WTC11 (cell line): Measurements from ENCODE around the gene ZNF30. TPM values are rescaled to one million over a fixed set of nuclear protein-coding genes. Genes with fewer than 3 reads are reported as not detected.

Source experiments
- ATAC-seq: fragments of 200-7000 bp; cut with Tn5 transposase; 2 replicates; pipeline ENCODE4 v1.10.0; 2021; ENCODE audit warnings: mild to moderate bottlenecking, moderate library complexity
- CTCF ChIA-PET: fragments of 300-600 bp; sonication (Branson Sonifier 250); formaldehyde crosslinking; loops from one replicate; lab custom pipeline; 2021; ENCODE audit warnings: antibody characterized with exemption; lab: Charles Lee
- POLR2A ChIA-PET: fragments of 350-600 bp; sonication (Branson Sonifier 250); formaldehyde crosslinking; loops from one replicate; lab custom pipeline; 2021; ENCODE audit warnings: antibody characterized with exemption; lab: Charles Lee
- DNase-seq: peaks from one replicate; pipeline ENCODE4 v3.0.0; 2021; ENCODE audit warnings: low spot score
- H3K27ac Mint-ChIP-seq: 2 replicates; pipeline ENCODE4 v1.8.0; 2021; ENCODE audit warnings: mixed read lengths
- H3K27me3 Mint-ChIP-seq: 2 replicates; pipeline ENCODE4 v1.8.0; 2021; ENCODE audit warnings: low read depth, mild to moderate bottlenecking, moderate library complexity, mixed read lengths
- H3K36me3 Mint-ChIP-seq: 2 replicates; pipeline ENCODE4 v1.8.0; 2021; ENCODE audit warnings: mixed read lengths
- H3K4me1 Mint-ChIP-seq: 2 replicates; pipeline ENCODE4 v1.8.0; 2022; ENCODE audit warnings: mixed read lengths
- H3K4me3 Mint-ChIP-seq: 2 replicates; pipeline ENCODE4 v1.8.0; 2021; ENCODE audit warnings: mild to moderate bottlenecking, moderate library complexity, mixed read lengths
- H3K9me3 Mint-ChIP-seq: 2 replicates; pipeline ENCODE4 v1.8.0; 2021; ENCODE audit warnings: mixed read lengths
- ARID4B ChIP-seq: sonication (generic); formaldehyde crosslinking; IDR thresholded peaks from 2 replicates; pipeline ENCODE4 v1.8.0; 2023; ENCODE audit warnings: missing genetic modification reagents, mild to moderate bottlenecking, borderline replicate concordance
- CBFB ChIP-seq: sonication (generic); formaldehyde crosslinking; IDR thresholded peaks from 2 replicates; pipeline ENCODE4 v1.8.1; 2022; ENCODE audit warnings: mild to moderate bottlenecking, low read depth, missing genetic modification reagents
- CDX4 ChIP-seq: fragments of 250-450 bp; sonication (Bioruptor Pico); IDR thresholded peaks from 2 replicates; pipeline ENCODE4 v1.9.0; 2021; ENCODE audit warnings: moderate library complexity, mild to moderate bottlenecking, inconsistent platforms, borderline replicate concordance
- CTCF ChIP-seq: fragments of 200-600 bp; IDR thresholded peaks from 2 replicates; pipeline ENCODE4 v1.8.0; 2022; ENCODE audit warnings: antibody characterized with exemption
- ELF4 ChIP-seq: sonication (generic); formaldehyde crosslinking; IDR thresholded peaks from 2 replicates; pipeline ENCODE4 v1.8.1; 2022; ENCODE audit warnings: low read depth, mild to moderate bottlenecking, moderate library complexity, missing genetic modification reagents
- FOXJ3 ChIP-seq: sonication (generic); formaldehyde crosslinking; IDR thresholded peaks from 2 replicates; pipeline ENCODE4 v1.9.0; 2021; ENCODE audit warnings: missing genetic modification reagents, mild to moderate bottlenecking, borderline replicate concordance
- GABPB1 ChIP-seq: sonication (generic); formaldehyde crosslinking; IDR thresholded peaks from 2 replicates; pipeline ENCODE4 v1.8.1; 2023; ENCODE audit warnings: mild to moderate bottlenecking, missing genetic modification reagents
- IRF1 ChIP-seq: sonication (generic); formaldehyde crosslinking; IDR thresholded peaks from 2 replicates; pipeline ENCODE4 v1.8.0; 2023; ENCODE audit warnings: missing genetic modification reagents
- KAT7 ChIP-seq: sonication (generic); formaldehyde crosslinking; IDR thresholded peaks from 2 replicates; pipeline ENCODE4 v1.8.1; 2023; ENCODE audit warnings: missing genetic modification reagents, mild to moderate bottlenecking, borderline replicate concordance
- TEAD4 ChIP-seq: sonication (generic); formaldehyde crosslinking; IDR thresholded peaks from 2 replicates; pipeline ENCODE4 v1.8.0; 2022; ENCODE audit warnings: mild to moderate bottlenecking, missing genetic modification reagents
- ZBTB21 ChIP-seq: sonication (generic); formaldehyde crosslinking; IDR thresholded peaks from 2 replicates; pipeline ENCODE4 v1.8.1; 2023; ENCODE audit warnings: mild to moderate bottlenecking, missing genetic modification reagents, borderline replicate concordance
- ZNF671 ChIP-seq: fragments of 250-450 bp; sonication (Bioruptor Pico); IDR thresholded peaks from 2 replicates; pipeline ENCODE4 v1.8.0; 2021; ENCODE audit warnings: mild to moderate bottlenecking
- total RNA-seq: library from RNA; stranded (reverse); gene quantifications from 3 replicates; pipeline ENCODE4 v1.2.3, GENCODE V29; 2021
- TF ChIP-seq, protein P1 (sequence below): sonication (generic); formaldehyde crosslinking; IDR thresholded peaks from 2 replicates; pipeline ENCODE4 v1.8.0; 2023; ENCODE audit warnings: mild to moderate bottlenecking, missing genetic modification reagents
- TF ChIP-seq, protein P2 (sequence below): sonication (generic); formaldehyde crosslinking; IDR thresholded peaks from 2 replicates; pipeline ENCODE4 v1.8.0; 2022; ENCODE audit warnings: missing genetic modification reagents

ZNF30 gene
- total RNA-seq, 1 experiment from 2014 or later = 5.4 TPM

- no peaks in the 10 kb centered on the region for H3K36me3 Mint-ChIP-seq
- DNase-seq (no peak), ATAC-seq (no peak)
- peaks cover 9% of the 10 kb centered on the region for H3K9me3 Mint-ChIP-seq
- ChIA-PET CTCF (no interaction called here), POLR2A (no interaction called here)
- TF ChIP-seq CBFB (CRISPR knock-in tag) = no peak
- no peak for TF ChIP-seq ZNF671 (CRISPR knock-in tag)
- TF ChIP-seq GABPB1 (CRISPR knock-in tag) = no peak
- TF ChIP-seq, protein P1, sequence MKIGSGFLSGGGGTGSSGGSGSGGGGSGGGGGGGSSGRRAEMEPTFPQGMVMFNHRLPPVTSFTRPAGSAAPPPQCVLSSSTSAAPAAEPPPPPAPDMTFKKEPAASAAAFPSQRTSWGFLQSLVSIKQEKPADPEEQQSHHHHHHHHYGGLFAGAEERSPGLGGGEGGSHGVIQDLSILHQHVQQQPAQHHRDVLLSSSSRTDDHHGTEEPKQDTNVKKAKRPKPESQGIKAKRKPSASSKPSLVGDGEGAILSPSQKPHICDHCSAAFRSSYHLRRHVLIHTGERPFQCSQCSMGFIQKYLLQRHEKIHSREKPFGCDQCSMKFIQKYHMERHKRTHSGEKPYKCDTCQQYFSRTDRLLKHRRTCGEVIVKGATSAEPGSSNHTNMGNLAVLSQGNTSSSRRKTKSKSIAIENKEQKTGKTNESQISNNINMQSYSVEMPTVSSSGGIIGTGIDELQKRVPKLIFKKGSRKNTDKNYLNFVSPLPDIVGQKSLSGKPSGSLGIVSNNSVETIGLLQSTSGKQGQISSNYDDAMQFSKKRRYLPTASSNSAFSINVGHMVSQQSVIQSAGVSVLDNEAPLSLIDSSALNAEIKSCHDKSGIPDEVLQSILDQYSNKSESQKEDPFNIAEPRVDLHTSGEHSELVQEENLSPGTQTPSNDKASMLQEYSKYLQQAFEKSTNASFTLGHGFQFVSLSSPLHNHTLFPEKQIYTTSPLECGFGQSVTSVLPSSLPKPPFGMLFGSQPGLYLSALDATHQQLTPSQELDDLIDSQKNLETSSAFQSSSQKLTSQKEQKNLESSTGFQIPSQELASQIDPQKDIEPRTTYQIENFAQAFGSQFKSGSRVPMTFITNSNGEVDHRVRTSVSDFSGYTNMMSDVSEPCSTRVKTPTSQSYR = no peak
- TF ChIP-seq ZBTB21 = no peak
- TF ChIP-seq ARID4B (CRISPR knock-in tag) = no peak
- TF ChIP-seq, protein P2, sequence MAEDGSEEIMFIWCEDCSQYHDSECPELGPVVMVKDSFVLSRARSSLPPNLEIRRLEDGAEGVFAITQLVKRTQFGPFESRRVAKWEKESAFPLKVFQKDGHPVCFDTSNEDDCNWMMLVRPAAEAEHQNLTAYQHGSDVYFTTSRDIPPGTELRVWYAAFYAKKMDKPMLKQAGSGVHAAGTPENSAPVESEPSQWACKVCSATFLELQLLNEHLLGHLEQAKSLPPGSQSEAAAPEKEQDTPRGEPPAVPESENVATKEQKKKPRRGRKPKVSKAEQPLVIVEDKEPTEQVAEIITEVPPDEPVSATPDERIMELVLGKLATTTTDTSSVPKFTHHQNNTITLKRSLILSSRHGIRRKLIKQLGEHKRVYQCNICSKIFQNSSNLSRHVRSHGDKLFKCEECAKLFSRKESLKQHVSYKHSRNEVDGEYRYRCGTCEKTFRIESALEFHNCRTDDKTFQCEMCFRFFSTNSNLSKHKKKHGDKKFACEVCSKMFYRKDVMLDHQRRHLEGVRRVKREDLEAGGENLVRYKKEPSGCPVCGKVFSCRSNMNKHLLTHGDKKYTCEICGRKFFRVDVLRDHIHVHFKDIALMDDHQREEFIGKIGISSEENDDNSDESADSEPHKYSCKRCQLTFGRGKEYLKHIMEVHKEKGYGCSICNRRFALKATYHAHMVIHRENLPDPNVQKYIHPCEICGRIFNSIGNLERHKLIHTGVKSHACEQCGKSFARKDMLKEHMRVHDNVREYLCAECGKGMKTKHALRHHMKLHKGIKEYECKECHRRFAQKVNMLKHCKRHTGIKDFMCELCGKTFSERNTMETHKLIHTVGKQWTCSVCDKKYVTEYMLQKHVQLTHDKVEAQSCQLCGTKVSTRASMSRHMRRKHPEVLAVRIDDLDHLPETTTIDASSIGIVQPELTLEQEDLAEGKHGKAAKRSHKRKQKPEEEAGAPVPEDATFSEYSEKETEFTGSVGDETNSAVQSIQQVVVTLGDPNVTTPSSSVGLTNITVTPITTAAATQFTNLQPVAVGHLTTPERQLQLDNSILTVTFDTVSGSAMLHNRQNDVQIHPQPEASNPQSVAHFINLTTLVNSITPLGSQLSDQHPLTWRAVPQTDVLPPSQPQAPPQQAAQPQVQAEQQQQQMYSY (CRISPR knock-in tag) = no peak
- no peak for TF ChIP-seq FOXJ3
- TF ChIP-seq CTCF = no peak
- no peak for TF ChIP-seq CDX4 (CRISPR knock-in tag)
- no peak for TF ChIP-seq ELF4 (CRISPR knock-in tag)
- TF ChIP-seq IRF1 (CRISPR knock-in tag) = no peak
- TF ChIP-seq TEAD4 (CRISPR knock-in tag) = no peak
- no peak for TF ChIP-seq KAT7 (CRISPR knock-in tag)
- no peaks in the 10 kb centered on the region for H3K4me1 Mint-ChIP-seq
- peaks cover 10% of the 10 kb centered on the region for H3K27me3 Mint-ChIP-seq
- H3K27ac Mint-ChIP-seq = no peak overlapping the region
- H3K4me3 Mint-ChIP-seq = no peak overlapping the region
Observed at GRCh38 chr19:34879563-34879962, 47.1 kb upstream of the ZNF30 start.
